Calu3 (cell line): ENCODE measurements around the gene MKI67. TPM values are rescaled to one million over a fixed set of nuclear protein-coding genes. Genes with fewer than 3 reads are reported as not detected.

ENCODE experiments used
- BruUV-seq: library from RNA; stranded (reverse); fragments of 400-500 nt; replicated peaks from 2 replicates; lab custom pipeline; 2021; lab: Mats Ljungman, UMichigan
- CTCF ChIA-PET: fragments of 300-600 bp; sonication (Branson Sonifier 250); formaldehyde crosslinking; loops from one replicate; lab custom pipeline; 2022; ENCODE audit warnings: antibody characterized with exemption; lab: Charles Lee
- DNase-seq: peaks from one replicate; pipeline ENCODE4 v3.0.0; 2022
- H3K27ac Mint-ChIP-seq: one replicate; pipeline ENCODE4 v1.8.0; 2022; ENCODE audit warnings: mixed read lengths; ENCODE audit not compliant: unreplicated experiment
- H3K27me3 Mint-ChIP-seq: one replicate; pipeline ENCODE4 v1.8.0; 2022; ENCODE audit warnings: mixed read lengths; ENCODE audit not compliant: unreplicated experiment
- H3K36me3 Mint-ChIP-seq: one replicate; pipeline ENCODE4 v1.8.0; 2022; ENCODE audit warnings: mild to moderate bottlenecking, moderate library complexity, mixed read lengths; ENCODE audit not compliant: insufficient read depth, unreplicated experiment
- H3K4me1 Mint-ChIP-seq: one replicate; pipeline ENCODE4 v1.8.0; 2022; ENCODE audit warnings: mild to moderate bottlenecking, low read depth, mixed read lengths; ENCODE audit not compliant: unreplicated experiment
- H3K4me3 Mint-ChIP-seq: one replicate; pipeline ENCODE4 v1.8.0; 2022; ENCODE audit warnings: mild to moderate bottlenecking, low read depth, moderate library complexity, mixed read lengths; ENCODE audit not compliant: unreplicated experiment
- H3K9me3 Mint-ChIP-seq: one replicate; pipeline ENCODE4 v1.8.0; 2022; ENCODE audit warnings: low read depth, mixed read lengths; ENCODE audit not compliant: unreplicated experiment
- intact Hi-C: fragments of 100-400 bp; cut with micrococcal nuclease; formaldehyde crosslinking; loops from one replicate; pipeline ENCODE4 v1.10.0; 2022; ENCODE audit not compliant: unreplicated experiment
- total RNA-seq: library from RNA; stranded (reverse); gene quantifications from 2 replicates; pipeline ENCODE4 v1.2.3, GENCODE V29; 2022
- TF ChIP-seq, protein P1 (sequence below): fragments of 200-600 bp; IDR thresholded peaks from one replicate; pipeline ENCODE4 v1.8.0; 2022; ENCODE audit warnings: antibody characterized with exemption; ENCODE audit not compliant: unreplicated experiment

MKI67 gene
- total RNA-seq, 1 experiment from 2014 or later = 87.8 TPM

GRCh38 chr10:128062881-128063563 is 63.2 kb downstream of the MKI67 start:
- TF ChIP-seq, protein P1, sequence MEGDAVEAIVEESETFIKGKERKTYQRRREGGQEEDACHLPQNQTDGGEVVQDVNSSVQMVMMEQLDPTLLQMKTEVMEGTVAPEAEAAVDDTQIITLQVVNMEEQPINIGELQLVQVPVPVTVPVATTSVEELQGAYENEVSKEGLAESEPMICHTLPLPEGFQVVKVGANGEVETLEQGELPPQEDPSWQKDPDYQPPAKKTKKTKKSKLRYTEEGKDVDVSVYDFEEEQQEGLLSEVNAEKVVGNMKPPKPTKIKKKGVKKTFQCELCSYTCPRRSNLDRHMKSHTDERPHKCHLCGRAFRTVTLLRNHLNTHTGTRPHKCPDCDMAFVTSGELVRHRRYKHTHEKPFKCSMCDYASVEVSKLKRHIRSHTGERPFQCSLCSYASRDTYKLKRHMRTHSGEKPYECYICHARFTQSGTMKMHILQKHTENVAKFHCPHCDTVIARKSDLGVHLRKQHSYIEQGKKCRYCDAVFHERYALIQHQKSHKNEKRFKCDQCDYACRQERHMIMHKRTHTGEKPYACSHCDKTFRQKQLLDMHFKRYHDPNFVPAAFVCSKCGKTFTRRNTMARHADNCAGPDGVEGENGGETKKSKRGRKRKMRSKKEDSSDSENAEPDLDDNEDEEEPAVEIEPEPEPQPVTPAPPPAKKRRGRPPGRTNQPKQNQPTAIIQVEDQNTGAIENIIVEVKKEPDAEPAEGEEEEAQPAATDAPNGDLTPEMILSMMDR = no peak
- no peaks in the 10 kb centered on the region for H3K27me3 Mint-ChIP-seq
- BruUV-seq = no TSS peak
- no peaks in the 10 kb centered on the region for H3K9me3 Mint-ChIP-seq
- H3K27ac Mint-ChIP-seq = no peak overlapping the region
- DNase-seq = no peak
- no peaks in the 10 kb centered on the region for H3K4me1 Mint-ChIP-seq
- H3K36me3 Mint-ChIP-seq = peaks cover 4% of the 10 kb centered on the region
- H3K4me3 Mint-ChIP-seq = no peak overlapping the region
- CTCF ChIA-PET = no interaction called here
- intact Hi-C loops = loop anchor here (10.0 kb wide), 1 partner anchor 48 kb away; no protein-coding TSS in a partner anchor

GRCh38 chr10:128062331-128062880 is 63.8 kb downstream of the MKI67 start:
- Mint-ChIP-seq H3K36me3 (peaks cover 4% of the 10 kb centered on the region), H3K9me3 (no peaks in the 10 kb centered on the region), H3K4me3 (no peak overlapping the region), H3K27me3 (no peaks in the 10 kb centered on the region), H3K4me1 (no peaks in the 10 kb centered on the region), H3K27ac (no peak overlapping the region)
- BruUV-seq = no TSS peak
- DNase-seq = no peak
- intact Hi-C loops = loop anchor here (10.0 kb wide), 1 partner anchor 48 kb away; no protein-coding TSS in a partner anchor
- CTCF ChIA-PET = no interaction called here
- TF ChIP-seq, protein P1 = no peak

DNA sequence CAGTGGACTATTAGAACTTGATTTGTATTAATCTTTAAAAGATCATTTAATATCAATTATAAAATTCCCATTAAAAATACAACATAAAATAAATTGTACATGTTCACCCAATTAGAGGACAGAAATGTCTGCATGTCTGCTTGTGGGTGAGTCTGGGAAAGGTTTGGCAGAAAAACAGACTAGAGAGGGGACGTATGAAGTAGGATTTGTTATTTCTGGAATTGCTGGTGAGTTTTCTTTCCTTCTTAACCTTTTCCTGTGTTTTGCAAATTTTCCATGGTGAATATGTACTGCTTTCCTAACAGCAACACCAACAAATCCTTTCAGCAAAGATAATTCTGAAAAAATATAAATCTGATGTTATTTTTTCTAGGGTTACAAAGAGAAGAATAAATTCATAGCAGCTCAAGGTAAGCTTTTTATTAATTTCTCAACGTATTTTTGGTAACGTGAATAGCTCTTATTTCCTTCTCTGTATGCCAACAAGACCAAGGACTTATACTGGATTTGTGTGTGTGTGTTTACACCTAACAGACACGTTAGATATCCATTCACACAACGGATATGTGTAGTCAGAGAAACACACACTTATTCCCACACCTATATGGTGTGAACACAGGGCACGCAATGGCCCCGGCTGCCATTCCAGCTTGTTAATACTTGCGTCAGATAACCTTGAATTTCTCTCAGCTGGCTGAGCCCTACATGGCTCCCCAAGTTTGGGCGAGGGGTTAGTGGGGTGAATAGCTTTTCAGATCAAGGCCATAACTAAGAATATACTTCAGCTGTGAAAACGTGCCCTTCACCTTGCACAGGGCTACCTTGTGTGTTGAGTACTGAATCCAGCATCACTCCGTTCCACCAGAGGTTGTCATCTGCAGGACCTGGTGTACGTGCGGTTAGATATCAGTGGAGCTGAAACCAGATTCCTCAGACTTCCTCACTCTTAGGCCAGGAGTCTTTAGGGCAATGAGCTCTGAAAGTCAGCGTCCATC is 64.6 kb downstream of the MKI67 start:
- intact Hi-C loops = loop anchor here (10.0 kb wide), 1 partner anchor 47 kb away; no protein-coding TSS in a partner anchor
- CTCF ChIA-PET = no interaction called here
- Mint-ChIP-seq H3K27ac (no peak overlapping the region), H3K4me3 (no peak overlapping the region), H3K4me1 (no peaks in the 10 kb centered on the region), H3K27me3 (no peaks in the 10 kb centered on the region), H3K9me3 (no peaks in the 10 kb centered on the region), H3K36me3 (peaks cover 4% of the 10 kb centered on the region)
- TF ChIP-seq, protein P1 = no peak
- BruUV-seq = no TSS peak
- no peak for DNase-seq
